GM18951 (cell line): ENCODE measurements around the gene CUEDC1.

ENCODE experiments used
- POLR2A ChIP-seq: IDR thresholded peaks from 4 replicates; pipeline ENCODE4 v1.6.1; 2011; ENCODE audit warnings: mild to moderate bottlenecking; ENCODE audit not compliant: insufficient read length, insufficient read depth; ENCODE audit errors: extremely low read depth
- in situ Hi-C: fragments of 300-500 bp; cut with MboI; formaldehyde crosslinking; loops from one replicate; pipeline ENCODE4 v1.12.0; 2022; ENCODE audit warnings: low sequenced_read_pairs, mixed read lengths, inconsistent platforms; ENCODE audit not compliant: unreplicated experiment

CUEDC1 gene

DNA sequence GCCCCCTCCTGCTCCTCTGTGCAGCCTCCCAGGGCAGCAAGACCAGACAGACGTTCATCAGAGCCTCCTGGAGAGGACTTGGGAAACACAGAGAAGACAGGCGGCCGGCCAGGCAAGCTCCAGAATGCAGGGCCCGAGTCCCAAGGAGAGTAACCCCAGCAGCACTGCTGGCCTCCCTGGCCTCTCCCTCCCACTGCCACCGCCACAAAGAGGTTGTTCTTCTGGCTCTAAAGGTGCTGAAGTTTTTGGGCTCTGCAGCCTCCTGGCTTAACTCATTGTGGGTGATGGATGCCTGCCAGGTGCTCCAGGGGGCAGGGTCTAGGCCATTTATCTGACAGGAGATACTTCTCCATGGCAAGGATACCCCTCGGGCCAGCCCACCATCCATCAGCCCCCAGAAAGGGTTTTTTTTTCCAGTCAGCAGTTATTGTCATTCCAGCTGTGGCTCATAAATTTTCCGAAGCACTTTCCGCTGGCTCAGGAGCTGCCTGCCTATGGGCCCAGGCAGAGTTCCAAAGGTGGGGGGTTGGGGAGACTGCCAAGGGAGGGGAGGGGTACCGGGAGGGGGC, 73.3 kb downstream of the CUEDC1 start:
- TF ChIP-seq POLR2A: no peak
- in situ Hi-C loops: no loop called here

DNA sequence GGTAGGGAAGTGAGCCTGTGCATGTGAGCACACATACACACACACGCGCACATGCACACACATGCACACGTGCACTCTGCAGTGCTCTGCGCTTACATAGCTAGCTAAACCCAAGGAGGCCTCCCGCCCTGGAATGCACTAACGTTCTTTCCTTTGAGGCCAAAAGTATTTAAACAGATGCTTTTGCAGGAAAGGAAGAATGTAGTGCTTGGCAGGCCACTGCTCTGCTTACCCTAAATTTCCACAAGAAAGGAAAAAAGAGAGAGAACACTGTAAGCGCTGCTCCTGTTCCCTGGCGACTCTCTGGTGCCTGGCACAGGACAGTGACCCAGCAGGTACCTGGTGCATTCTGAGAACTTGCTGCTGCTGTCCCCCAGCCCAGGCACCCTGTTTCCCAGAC, 74.1 kb downstream of the CUEDC1 start:
- no peak for TF ChIP-seq POLR2A
- in situ Hi-C loops: no loop called here

DNA sequence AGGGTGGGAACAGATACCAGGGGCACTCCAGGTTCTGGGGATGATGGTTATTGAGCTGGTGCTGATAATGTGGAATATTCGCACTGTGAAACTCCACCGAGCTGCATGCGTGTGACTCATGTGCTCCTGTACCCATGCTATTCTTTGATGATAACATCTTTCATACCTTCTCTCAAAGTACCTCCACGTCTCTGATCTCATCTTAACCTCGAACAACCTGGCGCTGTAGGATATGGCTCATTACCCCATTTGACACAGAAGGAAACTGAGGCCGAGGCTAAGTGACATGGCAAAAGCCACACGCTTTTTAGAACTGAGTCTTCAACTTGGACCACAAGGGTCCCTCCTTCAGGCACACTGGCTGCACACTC, 75.1 kb downstream of the CUEDC1 start:
- TF ChIP-seq POLR2A: no peak
- in situ Hi-C loops: no loop called here

DNA sequence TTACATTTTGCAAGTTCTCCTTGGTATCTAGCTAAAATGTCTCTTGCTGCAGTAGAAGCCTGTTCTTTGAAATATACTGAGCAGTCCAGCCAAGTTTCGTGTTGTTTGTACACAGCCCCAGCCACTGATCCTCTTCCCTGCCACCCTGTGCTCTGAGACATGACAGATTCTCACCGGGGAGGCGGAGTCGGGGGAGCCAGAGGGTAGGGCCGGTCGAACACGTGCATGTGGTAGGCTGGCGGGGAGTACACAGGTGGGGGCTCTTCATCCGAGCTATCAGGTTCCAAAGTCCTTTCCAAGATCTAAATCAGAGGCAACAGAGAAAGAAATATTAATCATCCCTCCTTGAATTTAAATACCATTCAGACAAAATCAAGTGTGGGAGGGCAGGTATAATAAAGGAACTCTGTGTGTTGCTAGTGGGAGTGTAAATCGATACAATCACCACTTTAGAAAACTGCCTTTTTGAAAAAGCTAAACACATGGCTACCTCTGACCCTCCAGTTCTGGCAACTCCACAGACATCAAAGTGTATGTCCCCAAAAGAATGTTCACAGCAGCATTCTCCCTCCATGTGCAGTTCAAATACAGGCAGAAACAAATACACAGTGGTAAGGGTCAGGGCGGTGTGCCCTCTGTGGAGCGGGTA, 75.7 kb downstream of the CUEDC1 start:
- in situ Hi-C loops: no loop called here
- no peak for TF ChIP-seq POLR2A

DNA sequence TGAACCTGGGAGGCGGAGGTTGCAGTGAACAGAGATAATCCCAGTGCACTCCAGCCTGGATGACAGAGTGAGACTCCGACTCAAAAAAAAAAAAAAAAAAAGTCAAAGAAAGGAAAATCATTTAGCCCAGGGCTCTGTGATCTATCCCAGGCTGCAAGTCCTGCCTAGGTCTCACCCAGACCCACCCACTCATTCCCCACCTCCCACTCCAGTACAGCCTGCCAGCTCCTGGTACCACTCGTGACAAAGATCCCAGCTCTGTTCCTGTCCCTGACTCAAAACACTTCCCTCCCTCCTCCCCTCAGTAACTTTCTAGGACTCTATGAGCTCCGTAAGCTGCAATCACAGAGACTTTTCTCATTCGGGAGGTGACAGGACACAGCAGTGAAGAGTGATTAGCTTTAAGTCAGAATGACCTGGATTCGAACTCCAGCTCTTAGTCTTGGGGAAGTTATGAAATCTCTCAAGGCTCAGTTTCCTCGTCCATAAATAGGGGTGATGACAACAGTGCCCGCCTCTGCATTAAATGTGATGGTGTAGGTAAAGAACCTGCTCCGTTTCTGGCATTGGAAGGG, 77.3 kb downstream of the CUEDC1 start:
- in situ Hi-C loops: no loop called here
- TF ChIP-seq POLR2A: no peak

DNA sequence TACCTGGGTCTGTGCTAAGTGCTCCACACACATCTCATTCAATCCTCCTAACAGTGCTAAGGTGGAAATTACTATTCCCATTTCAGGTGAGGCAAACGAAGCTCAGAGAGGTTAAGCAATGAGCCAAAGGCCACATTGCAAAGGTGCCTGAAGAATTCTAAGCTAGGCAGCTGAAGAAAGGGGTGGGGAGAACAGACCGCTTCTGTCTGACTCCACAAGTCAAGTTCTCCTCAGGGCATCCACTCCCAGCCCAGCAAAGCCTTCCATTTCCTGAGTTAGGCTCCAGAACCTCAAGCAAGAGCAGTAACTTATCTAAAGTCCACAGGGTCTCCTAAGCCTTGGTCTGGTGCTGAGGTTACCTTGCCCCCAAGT, 78.4 kb downstream of the CUEDC1 start:
- in situ Hi-C loops: no loop called here

DNA sequence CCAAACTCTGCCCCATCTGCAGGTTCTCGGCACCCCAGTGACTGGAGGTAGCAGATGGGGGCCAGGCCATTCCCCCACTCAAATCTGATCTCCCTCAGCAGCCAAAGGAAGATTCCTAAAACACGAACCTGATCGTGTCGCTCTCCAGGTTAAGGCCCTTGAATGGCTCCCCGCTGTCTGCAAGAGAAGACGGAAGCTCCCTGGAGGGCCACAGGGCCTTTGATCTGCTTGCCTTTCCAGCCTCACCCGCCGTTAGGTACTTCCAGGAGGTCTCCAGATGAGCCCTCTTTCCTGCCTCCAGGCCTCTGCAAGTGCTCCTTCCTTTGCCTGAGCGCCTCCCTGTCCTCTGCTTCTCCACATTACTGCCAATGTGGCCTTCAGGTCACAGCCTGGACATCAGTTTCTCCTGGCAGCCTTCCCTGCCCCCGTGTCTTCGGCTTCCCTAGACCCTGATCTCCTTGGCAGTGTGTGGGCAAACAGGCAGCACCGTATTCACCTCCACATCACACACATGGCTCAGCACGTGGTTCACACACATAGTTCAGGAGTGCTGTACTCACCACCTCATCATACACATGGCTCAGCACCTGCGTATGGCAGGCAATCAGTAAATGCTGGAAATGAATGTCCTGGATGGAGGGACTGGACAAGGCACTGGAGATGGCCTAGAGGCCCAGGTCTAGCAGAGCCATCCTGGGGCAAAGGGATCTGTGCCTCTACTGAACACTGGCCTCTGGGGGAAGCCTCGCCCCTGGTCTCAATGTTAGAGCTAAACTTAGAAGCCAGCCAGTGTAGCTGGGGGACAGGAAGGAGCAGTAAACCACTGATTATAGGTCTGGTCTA, 79.0 kb downstream of the CUEDC1 start:
- no peak for TF ChIP-seq POLR2A

More for the DNA sequence above, 78.4 kb downstream of the CUEDC1 start:
- TF ChIP-seq POLR2A: no peak

DNA sequence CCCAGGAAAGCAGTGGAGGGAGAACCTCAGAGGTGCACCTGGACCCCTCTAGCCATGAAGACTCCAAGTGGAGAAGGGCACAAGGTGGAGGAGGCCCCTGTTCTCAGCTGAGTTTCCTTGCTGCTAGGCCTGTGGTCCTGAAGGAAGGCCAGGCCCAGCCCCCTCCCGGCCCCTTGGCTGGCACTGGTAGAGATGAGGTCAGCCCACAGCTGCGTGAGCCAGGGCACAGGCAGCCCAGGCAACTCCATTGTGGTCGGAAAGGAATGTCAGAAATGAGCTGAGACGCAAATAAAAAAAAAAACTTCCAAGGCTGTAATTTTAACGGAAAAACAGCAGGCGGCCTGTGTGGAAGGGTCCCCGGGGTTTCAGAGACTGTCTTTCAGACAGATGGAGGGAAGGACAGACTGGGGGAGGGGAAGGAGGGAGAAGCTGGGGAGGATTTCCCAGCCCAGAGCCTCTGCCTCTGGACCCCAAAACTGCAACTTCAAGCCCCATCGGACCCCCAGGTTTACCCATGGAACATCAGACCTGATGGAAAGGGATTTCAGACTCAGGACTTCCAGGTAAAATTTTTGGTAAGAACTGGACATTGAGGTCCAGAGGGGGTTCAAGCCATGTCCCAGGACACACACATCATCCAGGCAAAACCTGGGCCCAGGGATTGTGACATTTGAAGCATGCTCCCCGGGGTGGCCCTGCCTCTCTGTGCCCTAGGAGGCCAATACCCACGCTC, 79.8 kb downstream of the CUEDC1 start:
- TF ChIP-seq POLR2A: no peak
- in situ Hi-C loops: no loop called here

More for the DNA sequence above, 79.0 kb downstream of the CUEDC1 start:
- in situ Hi-C loops: no loop called here

DNA sequence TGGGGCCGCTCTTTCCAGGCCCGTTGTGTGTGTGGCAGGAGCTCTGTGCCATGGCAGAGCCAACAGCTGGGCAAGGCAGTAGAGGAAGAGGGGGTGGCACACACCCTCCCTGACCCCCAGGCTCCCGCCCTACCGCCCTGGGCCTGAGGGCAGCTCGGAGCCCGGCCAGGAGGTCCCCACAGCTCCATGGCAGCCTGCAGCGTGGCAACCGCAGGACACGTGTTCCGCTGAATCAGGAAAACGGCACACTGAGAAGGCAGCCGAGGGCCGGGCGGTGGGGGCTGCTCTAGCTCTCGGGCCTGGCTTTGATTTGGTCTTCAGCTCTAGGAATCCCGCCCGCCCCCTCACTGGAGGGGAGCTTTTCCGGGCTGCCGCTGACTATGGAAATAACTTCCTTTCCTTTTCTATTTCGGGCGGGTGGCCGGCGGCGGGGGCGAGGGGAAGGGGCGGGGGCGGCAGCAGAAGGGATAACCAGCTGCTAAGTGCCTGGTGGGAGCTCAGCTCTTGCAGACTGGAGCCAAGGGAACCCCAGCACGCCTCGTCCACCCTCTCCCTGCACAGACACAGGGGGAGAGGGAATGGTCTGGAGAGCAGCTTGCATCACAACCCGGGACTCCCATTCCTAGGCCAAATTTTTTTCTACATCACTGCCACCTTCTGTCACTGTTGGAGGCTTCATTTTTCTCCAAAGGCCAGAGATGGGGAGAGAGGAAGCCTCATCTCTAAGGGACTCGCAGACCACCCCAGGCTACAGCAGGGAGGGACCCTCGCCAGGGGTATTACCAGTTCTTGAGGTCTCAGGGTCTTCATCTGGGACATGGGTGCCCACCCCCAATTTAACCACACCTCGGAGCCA, 80.5 kb downstream of the CUEDC1 start:
- in situ Hi-C loops: no loop called here
- no peak for TF ChIP-seq POLR2A

DNA sequence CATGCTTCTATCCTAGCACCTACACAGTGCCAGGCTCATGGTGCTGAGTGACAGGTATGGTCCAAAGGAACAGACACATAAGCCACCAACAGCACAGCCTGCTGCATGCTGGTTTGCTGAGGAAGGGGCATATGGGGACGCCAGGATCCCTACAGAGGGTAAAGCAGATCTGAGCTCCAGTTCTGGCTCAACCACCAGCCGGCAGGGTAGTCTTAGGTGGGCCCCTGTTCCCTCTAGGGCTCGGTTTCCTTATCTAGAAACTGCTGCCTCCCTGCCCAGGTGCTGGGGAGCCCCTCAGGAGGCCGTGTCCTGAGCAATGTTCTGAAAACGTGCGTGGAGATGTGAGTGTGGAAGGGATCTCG, 81.2 kb downstream of the CUEDC1 start:
- in situ Hi-C loops: no loop called here
- TF ChIP-seq POLR2A: no peak

DNA sequence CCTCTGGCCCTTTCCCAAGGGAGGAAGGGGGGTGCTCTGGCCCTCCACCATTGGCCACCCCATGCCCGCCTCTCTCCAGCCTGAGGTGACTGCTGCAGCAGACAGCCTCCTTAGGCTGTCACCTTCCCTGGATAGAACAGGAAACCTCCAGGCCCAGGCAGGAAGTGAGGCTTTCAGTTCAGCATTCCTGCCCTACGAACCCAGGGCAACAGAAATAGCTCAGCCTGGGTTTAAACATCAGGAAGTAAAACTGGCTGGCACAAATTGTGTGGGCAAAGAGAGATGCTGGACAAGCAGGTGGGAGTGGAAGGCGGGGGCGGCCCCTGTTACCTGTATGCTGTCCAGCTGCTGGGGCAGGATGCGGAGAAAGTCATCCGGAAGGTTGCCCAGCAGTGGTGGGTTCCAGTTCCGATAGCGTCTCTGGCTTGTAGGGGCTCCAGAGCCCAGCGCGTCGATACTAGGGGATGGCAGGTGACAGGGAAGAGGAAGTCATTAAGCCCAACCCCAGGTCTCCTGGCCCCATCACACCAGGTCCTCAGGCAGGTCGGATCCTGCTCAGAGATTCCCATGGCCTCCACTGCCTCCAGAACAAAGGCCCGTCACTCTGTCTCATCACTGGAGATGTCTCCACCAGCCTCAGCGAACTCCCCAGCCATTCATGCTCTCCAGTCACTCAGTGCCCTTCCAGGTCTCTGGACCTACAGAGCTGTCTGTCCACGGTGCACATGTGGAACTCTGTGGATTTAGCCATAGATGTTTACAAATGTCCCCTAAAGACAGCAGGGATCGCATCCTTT, 81.8 kb downstream of the CUEDC1 start:
- in situ Hi-C loops: no loop called here
- TF ChIP-seq POLR2A: no peak

DNA sequence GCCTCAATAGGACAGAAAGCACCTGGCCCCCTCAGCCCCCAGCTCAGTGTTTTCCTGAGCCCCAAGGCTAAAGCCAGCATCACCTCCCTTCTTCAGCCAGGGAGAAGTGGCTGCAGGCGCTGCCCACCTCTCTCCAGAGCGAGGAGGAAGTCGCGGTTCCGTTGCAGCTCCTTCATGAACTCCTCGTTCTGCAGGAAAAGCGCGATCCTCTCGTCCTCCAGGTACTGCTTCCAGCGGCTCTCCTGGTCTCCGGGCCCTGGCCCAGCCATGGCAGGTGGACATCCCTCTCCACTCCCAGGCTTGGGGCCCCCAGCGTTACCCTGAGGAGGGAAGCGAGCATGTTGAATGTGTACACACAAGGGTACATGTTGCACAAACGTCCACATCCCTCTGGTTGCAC, 82.7 kb downstream of the CUEDC1 start:
- TF ChIP-seq POLR2A: no peak
- in situ Hi-C loops: no loop called here

DNA sequence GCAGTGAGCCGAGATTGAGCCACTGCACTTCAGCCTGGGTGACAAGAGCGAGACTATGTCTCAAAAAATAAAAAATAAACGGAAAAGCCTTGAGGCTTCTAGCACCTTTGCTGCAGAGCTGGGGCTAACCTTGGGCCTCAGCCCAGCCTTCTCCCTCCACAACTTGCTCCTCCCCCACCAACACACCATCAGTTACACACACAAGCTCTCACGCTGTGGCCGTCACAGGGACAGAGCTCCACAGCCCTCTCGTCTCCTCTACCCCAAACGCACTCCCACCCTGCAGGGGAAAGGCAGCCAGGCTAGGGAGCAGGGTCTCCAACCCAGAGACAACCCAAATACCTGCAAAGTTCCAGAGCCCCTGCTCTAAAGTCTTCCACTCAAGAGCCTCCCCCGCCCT, 83.3 kb downstream of the CUEDC1 start:
- no peak for TF ChIP-seq POLR2A
- in situ Hi-C loops: no loop called here
